Left colon (tissue), 2 donors: ENCODE results near the gene HMGN1. TPM values are rescaled to one million over a fixed set of nuclear protein-coding genes. Genes with fewer than 3 reads are reported as not detected.
"Not testable (repeated sequence)": the region's sequence is repeated elsewhere in the genome, so short reads cannot be mapped to it uniquely, and the experiment has no call there.

ENCODE experiments used
- ATAC-seq: fragments of 200-7000 bp; cut with Tn5 transposase; one replicate; pipeline ENCODE4 v1.9.1; 2020; ENCODE audit warnings: mild to moderate bottlenecking, moderate library complexity
- DNase-seq, 2 donors: peaks; one replicate each; pipeline ENCODE4 v3.0.0-alpha.2; 2020
- intact Hi-C, 2 donors: fragments of 100-400 bp; cut with DNase I in 1 of 2; cut with micrococcal nuclease in 1 of 2; formaldehyde crosslinking; loops; one replicate each; pipeline versions ENCODE4 v1.11.2 to v1.14.0; 2022; cut with DNase I, micrococcal nuclease
- long read RNA-seq: library from polyadenylated mRNA; unstranded; transcript quantifications from one replicate; pipeline ENCODE4 v2.0.0, GENCODE V29; 2021
- total RNA-seq, 2 donors: library from RNA; stranded (reverse); fragmentation: NEBNext Ultra II Directional; extraction: Animal tissue kit (Norgen Biotek cat#: 25700); gene quantifications; one replicate each; pipeline ENCODE4 v1.2.1, GENCODE V29; 2021
- donor health status: DM: no; HTN: no; CAD: no.
- donor health status: DM: yes; HTN: yes; CAD: no.

The HMGN1 gene
- total RNA-seq = 100 to 1,000 TPM; 162 to 193 TPM
- long read RNA-seq, transcript HMGN1-204 (6 exons, 1,383 nt) = major isoform, 217 of 248 reads
- long read RNA-seq, partial matches to known transcripts = 9 of 248 reads
- long read RNA-seq, other reads (novel, unspliced or antisense) = 18 of 248 reads

- DNase-seq (peak; percentile 88 to 90), ATAC-seq (peak; percentile 59)
- intact Hi-C loops = no loop called here
These were observed at the start of gene HMGN1 for GRCh38 chr21:39348355-39349210. Gene HMGN1, minus strand, starts transcription at chr21:39349088. Its CDS starts 171 bp downstream, at chr21:39348917.

- no peak for ATAC-seq
- intact Hi-C loops = no loop called here
These were observed 48.9 kb upstream of the HMGN1 start for GRCh38 chr21:39397646-39398385.

GRCh38 chr21:39392981-39393380 lies 44.1 kb upstream of the HMGN1 start:
- intact Hi-C loops = no loop called here
- ATAC-seq = no peak
- no peak for DNase-seq

More at GRCh38 chr21:39397646-39398385, 48.9 kb upstream of the HMGN1 start:
- no peak for DNase-seq

GRCh38 chr21:39390212-39390765 lies 41.4 kb upstream of the HMGN1 start:
- intact Hi-C loops = no loop called here
- ATAC-seq = no peak
- no peak for DNase-seq

GRCh38 chr21:39388811-39389155 lies 39.9 kb upstream of the HMGN1 start:
- DNase-seq = no peak
- intact Hi-C loops = loop anchor here in 1 of 2 donors (5.0 to 10.0 kb wide), 2 partner anchors 71 to 204 kb away; partner anchors contain the start of gene PSMG1
- ATAC-seq = no peak

GRCh38 chr21:39388038-39388810 lies 39.3 kb upstream of the HMGN1 start:
- intact Hi-C loops = loop anchor here in 1 of 2 donors (5.0 to 10.0 kb wide), 2 partner anchors 71 to 203 kb away; partner anchors contain the start of gene PSMG1
- ATAC-seq (peak; percentile 72), DNase-seq (peak; percentile 88 to 98)

GRCh38 chr21:39387461-39388037 lies 38.7 kb upstream of the HMGN1 start:
- ATAC-seq = peak; percentile 55
- intact Hi-C loops = loop anchor here in 1 of 2 donors (5.0 to 10.0 kb wide), 2 partner anchors 70 to 203 kb away; partner anchors contain the start of gene PSMG1
- DNase-seq = peak; percentile 89 to 94

- DNase-seq (no peak), ATAC-seq (no peak)
- intact Hi-C loops = loop anchor here in 1 of 2 donors (5.0 to 10.0 kb wide), 2 partner anchors 70 to 202 kb away; partner anchors contain the start of gene PSMG1
These were observed 38.0 kb upstream of the HMGN1 start for GRCh38 chr21:39386899-39387298.

- ATAC-seq (no peak), DNase-seq (peak; percentile 33 to 35)
- intact Hi-C loops = loop anchor here in 1 of 2 donors (5.0 to 10.0 kb wide), 2 partner anchors 69 to 201 kb away; partner anchors contain the start of gene PSMG1
These were observed 37.3 kb upstream of the HMGN1 start for GRCh38 chr21:39386194-39386593.

GRCh38 chr21:39385299-39386145 lies 36.6 kb upstream of the HMGN1 start:
- intact Hi-C loops = loop anchor here in 1 of 2 donors (5.0 to 10.0 kb wide), 2 partner anchors 68 to 201 kb away; partner anchors contain the start of gene PSMG1
- peak; percentile 84 for ATAC-seq
- peak; percentile 88 to 92 for DNase-seq

- intact Hi-C loops = loop anchor here in 1 of 2 donors (5.0 to 10.0 kb wide), 2 partner anchors 67 to 200 kb away; partner anchors contain the start of gene PSMG1
- ATAC-seq (no peak), DNase-seq (no peak)
These were observed 35.9 kb upstream of the HMGN1 start for GRCh38 chr21:39384674-39385298.

GRCh38 chr21:39382096-39382495 lies 33.2 kb upstream of the HMGN1 start:
- ATAC-seq, DNase-seq: not testable (repeated sequence)
- intact Hi-C loops = loop anchor here in 1 of 2 donors (10.0 kb wide), 1 partner anchor 197 kb away; the partner anchor contains the start of gene PSMG1

- no peak for DNase-seq
- intact Hi-C loops = loop anchor here in 1 of 2 donors (10.0 kb wide), 1 partner anchor 196 kb away; the partner anchor contains the start of gene PSMG1
- peak; percentile 2 for ATAC-seq
These were observed 32.1 kb upstream of the HMGN1 start for GRCh38 chr21:39381009-39381408.

GRCh38 chr21:39379986-39380891 lies 31.4 kb upstream of the HMGN1 start:
- intact Hi-C loops = loop anchor here in 1 of 2 donors (10.0 kb wide), 1 partner anchor 195 kb away; the partner anchor contains the start of gene PSMG1
- ATAC-seq (peak; percentile 98), DNase-seq (peak; percentile 95)
